Stimulated activated CD4-positive, alpha-beta T cell treated with anti-CD3 and anti-CD28 coated beads, Interleukin-12 subunit alpha, Interleukin-12 subunit beta, amount 100 ng/mL, for 4 hours (primary cell): ENCODE data around the gene ADH5.
"Not testable (repeated sequence)": the region's sequence is repeated elsewhere in the genome, so short reads cannot be mapped to it uniquely, and the experiment has no call there.

ENCODE experiments used
- DNase-seq: peaks from one replicate; pipeline ENCODE4 v3.0.0-alpha.2; 2020

The ADH5 gene

DNA sequence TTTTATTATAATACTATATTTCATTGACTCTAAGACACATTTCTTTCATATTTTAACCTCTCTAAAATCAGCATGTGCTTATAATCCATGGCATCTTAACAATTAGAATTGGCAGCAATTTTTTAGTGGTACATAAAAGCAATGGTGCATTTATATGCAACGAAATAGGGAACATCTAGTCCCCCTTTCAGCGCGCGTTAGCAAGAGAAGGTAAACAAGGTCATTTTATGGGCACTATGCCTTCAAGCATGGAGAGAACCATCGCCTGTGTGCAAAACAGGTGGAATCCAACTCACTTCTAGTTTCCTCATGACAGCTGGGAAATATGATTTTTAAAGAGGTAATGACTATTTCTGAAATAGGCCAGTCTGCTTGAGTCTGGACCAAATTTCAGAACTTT lies 6.4 kb downstream of the ADH5 start:
- DNase-seq: no peak

DNA sequence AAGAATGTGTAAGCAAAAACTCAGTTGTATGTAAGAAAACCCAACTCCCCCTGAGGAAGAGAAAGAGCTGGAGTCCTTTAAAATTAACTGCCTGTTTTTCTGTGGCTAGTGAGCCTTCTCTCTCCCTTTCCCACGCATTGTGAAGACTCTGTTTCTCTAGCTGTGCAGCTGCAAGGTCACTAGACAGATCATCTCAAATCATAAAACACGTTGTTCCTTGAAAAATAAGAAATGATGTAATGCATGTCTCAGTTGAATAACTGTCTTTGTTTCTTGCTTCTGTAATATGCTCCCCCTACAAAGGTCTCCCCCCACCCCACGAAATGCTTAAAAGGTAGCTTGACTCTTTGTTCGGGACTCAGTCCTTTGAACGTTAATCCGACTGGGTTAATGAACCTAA lies 7.7 kb downstream of the ADH5 start:
- not testable (repeated sequence) for DNase-seq

DNA sequence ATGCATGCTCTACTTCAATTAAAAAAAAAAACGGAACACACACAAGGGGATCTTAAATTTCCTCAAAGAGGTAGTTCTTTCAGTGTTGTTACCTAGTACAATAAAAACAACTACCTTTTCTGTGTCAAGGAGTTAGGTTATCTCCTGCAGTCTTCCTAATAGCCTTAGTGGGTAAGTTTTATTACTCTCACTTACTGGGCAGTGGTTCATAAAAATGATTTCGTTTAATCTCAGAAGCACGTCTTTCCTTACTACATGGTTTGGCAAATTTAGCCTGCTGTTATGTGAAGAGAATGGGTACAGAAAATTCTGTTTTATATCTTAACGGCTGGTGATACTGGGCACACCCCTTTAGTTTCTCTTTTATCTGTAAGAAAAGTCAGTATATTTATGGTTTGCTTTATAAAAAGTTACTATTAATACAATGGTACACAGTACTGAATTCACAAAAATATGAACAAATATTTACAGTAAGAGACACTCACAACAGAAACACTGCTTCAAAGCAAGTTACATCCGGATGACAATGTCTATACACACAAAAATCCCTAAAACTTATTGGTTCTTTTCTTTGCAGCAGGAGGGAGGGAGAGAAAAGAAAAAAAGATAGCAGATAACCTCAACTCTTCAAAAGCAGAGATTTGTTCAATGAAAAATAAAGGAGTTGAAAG lies 8.8 kb downstream of the ADH5 start:
- DNase-seq: no peak

DNA sequence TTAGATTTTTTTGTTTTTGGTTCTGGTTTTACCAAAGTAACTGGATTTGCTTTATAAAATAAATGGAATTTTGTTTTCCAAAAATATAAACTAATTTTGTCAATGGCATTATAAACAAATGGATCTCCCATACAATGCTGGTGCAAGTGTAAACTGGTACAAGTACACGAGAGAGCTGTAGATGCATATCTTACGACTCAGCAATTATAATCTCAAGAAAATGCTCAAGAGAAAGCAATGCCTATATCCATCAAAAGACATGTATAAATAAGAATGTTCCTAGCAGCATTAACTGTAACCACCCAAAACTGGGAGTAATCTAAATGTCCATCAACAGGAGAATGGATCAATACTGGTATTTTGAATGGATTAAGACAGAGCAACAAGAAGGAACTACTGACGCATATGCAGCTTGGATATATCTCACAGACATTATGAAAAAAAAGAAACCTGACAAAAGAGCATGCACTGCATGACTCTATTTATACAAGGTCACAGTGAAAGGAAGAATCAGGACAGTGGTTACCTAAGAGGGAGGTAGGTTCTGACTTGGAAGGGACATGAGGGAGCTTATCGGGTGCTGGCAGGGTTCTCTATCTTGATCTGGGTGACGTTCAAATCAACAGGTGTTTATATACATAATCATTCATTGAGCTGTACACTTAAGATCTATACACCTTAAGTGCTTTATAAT lies 9.5 kb downstream of the ADH5 start:
- no peak for DNase-seq

DNA sequence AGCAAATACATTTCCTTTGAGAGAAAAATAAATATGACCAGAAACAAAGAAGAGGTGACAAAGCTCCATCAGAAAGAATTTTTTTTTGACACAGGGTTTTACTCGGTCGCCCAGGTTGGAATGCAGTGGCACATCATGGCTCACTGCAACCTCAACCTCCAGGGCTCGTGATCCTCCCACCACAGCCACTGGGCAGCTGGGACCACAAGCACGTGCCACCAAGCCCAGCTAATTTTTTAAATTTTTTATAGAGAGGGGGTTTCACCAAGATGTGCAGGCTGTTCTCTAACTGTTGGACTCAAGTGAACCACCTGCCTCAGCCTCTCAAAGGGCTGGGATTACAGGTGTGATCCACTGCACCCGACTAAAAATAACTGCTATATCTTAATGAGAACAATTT lies 10.3 kb downstream of the ADH5 start:
- DNase-seq: no peak

DNA sequence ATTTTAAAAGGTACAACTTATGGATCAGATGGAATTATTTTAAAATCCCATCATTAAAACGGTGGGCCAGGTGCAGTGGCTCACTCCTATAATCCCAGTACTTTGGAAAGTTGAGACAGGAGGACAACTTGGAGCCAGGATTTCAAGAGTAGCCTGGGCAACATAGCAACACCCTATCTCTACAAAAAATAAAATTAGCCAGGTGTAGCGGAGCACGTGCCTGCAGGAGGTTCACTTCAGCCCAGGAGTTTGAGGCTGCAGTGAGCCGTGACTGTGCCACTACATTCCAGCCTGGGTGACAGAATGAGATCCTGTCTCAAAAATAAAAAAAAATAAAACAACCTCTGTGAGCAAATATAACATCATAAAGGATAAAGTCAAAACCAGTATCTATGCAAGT lies 11.4 kb downstream of the ADH5 start:
- no peak for DNase-seq

DNA sequence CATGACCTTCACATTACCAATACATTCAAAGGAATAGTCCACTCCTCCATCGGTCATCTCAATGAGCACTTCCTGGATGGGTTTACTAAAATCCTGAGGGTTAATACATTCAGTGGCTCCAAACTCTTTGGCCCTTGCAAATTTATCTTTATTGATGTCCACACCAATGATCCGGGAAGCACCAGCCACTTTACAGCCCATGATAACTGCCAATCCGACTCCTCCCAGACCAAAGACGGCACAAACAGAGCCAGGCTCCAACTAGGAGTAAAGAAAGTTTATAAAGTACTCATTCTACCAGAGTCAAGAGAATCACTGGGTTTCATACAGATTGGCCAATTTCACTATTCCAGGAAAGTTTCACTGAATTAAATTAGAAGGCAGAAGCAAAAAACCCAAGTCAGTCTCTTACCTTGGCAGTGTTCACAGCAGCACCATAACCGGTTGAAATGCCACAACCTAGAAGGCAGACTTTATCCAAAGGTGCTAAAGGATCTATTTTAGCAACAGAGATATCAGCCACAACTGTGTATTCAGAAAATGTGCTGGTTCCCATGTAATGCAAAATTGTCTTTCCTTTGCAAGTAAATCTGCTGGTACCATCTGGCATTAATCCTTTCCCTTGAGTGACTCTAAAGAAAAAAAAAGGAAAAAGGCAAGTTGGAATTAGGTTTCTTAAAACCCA lies 12.2 kb downstream of the ADH5 start:
- DNase-seq: no peak

DNA sequence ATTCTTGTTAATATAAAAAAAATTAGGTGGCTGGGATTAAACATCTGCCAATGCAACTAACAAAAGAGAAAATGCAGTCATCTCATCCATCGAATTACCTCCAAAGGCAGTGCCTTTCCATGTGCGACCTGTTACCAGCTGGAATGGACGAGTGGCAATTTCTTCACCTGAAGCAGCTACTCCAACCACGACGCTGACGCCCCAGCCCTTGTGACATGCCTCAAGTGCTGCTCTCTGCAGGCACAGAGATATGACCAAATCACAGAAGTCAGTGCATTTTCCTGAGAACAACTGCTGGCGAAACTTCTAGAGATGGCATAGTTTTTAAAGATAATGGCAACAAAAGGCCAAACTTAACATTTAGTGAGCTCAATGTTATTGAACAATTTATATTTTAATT lies 13.8 kb downstream of the ADH5 start:
- no peak for DNase-seq

DNA sequence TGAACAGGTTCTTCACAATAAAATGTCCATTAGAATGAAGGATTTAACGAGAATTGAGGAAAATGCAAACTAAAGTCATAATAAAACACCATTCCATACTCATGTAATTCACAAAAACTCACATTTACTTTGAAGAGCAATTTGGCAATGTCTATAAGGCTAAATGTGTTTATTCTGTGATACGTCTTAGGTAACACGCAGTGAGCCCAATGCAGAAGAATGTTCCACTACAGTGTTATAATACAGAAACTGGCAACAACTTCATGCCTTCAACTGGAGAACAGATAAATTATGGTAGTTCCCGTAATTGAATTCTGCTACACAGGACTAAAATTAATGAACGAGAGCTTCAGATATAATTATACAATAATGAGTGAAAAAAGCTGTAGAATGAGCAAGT lies 17.4 kb downstream of the ADH5 start:
- DNase-seq: no peak

DNA sequence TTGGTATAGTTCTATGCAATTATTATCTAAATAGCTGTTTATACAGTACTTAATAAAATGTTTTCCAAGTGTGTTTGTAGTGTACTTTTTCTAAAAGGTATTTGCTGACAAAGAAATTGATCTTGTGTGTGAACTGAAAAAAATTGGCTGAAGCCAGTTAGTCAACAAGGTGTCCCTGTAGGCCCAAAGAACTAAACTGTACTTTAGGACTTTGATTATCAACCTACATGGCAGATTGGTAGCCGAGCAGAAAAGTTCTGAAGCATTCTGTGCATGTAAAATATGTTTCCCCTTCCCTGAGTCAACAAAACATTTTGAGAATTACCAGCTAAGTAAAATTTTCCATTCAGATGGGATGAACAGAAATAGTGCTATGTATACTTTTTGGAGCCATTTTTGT lies 21.0 kb downstream of the ADH5 start:
- no peak for DNase-seq

DNA sequence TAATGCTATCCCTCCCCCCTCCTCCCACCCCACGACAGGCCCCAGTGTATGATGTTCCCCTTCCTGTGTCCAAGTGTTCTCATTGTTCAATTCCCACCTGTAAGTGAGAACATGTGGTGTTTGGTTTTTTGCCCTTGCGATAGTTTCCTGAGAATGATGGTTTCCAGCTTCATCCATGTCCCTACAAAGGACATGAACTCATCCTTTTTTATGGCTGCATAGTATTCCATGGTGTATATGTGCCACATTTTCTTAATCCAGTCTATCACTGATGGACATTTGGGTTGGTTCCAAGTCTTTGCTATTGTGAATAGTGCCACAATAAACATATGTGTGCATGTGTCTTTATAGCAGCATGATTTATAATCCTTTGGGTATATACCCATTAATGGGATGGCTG lies 23.1 kb downstream of the ADH5 start:
- not testable (repeated sequence) for DNase-seq

DNA sequence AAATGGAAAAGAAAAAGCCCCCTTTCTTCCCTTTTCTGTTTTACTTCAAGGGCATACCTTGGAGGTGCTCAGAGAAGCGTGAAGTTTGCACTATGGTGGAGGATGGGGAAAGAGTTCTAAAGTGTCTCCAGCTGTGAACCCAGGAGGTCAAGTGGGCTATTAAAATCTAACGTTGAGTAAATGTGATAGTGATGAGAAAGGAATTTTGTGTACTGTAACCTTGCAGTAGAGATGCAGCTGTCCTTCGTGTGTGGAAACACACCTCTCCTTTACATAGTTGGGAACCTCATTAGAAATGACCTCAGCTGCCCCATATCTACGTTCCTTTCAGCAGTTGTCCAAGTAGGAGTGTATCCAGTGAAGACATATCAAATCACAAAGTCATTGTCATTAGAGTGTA lies 26.5 kb downstream of the ADH5 start:
- no peak for DNase-seq

DNA sequence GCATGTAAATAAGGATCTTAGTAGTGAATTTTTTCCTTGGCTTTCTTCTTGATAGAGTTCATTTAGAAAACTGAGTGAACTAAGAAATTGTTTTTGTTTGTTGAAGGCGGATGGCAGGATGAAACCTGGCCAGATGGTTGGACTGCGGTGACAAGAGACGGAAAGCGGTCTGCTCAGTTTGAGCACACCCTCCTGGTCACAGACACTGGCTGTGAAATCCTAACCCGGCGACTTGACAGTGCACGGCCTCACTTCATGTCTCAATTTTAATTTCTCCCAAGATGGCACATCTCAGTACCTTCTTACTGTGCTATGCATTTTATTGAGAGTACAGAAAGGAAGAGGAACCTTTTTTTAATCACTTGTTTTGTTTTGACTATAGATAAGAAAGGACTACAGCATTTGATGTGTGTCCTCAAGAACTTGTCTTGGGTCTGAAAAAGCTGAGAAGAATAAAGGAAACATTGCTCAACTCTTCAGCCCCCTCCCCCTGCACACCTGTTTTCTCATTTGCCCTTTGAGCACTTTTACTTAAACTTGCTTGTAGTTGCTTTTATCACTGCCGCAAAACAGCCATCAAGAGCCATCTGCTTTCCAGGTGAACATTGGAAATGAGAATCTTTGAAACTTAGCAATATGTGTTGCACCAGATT lies 27.4 kb downstream of the ADH5 start:
- DNase-seq: no peak

DNA sequence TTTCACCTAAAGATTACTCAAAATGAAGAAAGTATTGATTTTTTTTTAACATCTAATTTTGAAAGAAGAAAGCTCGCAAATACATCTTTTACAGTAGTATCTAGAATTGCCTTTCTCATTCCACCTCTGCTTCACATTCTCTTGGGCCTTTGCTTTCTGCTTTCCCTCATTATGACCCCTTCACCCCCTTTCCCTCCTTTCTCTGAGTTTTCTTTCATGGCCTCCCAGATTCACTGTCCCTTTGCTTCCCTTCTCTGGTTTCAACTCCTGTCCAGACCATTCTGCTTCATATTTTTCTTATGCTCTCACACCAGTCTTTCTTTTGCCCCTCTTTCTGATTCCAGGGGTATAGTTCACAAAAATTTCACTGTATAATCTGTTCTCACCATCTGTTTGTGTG lies 29.0 kb downstream of the ADH5 start:
- no peak for DNase-seq

DNA sequence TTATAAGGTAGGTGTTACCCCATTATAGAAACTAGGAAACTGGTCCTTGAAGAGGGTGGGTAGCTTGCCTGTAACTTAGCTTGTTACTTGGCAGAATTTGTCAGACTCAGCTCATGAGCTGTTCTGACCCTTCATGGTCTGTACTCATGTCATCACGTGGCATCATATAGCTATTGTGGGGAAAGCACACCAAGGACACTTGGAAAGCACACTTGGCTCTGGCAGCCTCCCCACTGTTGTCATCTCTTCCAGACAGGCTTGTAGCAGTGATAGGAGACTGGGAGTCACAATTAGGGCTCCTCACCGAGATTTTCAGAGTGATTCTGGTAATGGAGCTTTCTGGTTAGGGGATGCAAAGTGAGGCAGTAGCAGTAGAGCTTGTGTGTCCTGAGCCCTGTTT lies 30.4 kb downstream of the ADH5 start:
- DNase-seq: no peak

DNA sequence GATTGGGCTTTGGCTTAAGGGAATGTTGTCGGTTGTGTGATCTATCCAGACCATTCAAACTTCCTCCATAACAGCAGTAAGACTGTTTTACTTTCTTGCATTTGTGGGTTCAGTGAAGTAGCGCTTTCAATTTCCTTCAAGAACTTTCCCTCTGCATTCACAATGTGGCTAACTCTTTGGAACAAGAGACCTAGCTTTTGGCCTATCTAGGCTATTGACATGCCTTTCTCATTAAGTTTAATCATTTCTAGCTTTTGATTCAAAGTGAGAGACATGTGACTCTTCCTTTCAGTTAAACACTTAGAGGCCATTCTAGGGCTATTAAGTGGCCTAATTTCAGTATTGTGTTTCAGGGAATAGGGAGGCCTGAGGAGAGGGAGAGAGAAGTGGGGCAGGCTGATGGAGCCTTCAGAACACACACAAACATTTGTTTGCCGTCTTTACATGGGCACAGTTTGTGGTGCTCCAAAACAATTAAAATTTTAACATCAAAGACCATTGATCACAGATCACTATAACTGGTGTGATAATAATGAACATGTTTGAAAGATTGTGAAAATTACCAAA lies 34.1 kb downstream of the ADH5 start:
- DNase-seq: no peak

DNA sequence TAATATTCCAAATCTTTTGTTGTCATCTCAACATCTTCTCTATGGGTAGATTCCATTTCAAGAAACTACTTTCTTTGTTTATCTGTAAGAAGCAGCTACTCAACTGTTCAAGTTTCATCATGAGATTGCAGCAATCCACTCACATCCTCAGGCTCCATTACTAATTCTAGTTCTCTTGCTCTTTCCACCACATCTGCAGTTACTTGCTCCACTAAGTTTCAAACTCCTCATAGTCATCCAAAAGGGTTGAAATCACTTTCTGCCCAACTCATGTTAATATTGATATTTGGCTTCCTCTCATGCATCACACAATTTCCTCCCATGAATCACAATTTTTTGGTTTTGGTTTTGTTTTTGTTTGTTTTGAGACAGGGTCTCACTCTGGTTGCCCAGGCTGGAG lies 35.7 kb downstream of the ADH5 start:
- DNase-seq: no peak

DNA sequence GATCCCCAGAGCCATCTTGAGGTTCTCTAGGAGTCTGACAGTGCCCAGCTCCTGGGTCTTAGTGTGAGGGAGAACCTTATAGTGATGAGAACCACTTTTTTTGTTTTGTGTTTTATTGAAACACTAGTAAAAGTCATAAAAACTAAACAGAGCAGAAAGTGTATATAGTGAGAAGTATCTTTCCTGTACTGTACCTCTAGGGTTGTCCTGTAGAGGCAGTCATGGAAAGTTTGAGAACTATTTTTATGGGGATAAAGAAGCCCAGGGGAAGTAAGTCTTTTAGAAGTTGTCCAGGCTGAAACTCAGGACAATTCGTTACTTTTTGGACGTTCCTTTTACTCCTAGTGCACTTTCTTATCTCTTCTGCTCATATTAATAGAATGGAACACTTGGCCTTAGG lies 40.9 kb downstream of the ADH5 start:
- DNase-seq: no peak

DNA sequence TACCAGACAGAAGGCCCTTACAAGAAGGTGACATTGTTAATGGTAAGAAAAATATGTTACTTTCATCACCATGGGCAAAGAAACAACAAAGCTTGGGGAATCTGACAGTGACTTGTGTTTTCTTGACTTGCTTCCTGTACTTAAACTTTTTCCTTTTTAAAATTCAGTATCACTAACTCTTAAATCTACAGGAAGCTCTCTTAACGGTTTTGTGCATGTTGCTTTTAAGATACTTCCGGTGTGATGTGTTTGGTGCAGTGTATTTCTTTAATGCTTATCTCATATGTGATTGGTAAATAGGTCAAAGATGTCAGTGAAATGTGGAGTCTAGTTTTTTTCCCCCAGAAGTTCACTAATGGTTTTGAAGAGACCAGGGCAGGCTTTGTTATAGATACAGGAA lies 45.2 kb downstream of the ADH5 start:
- DNase-seq: no peak

DNA sequence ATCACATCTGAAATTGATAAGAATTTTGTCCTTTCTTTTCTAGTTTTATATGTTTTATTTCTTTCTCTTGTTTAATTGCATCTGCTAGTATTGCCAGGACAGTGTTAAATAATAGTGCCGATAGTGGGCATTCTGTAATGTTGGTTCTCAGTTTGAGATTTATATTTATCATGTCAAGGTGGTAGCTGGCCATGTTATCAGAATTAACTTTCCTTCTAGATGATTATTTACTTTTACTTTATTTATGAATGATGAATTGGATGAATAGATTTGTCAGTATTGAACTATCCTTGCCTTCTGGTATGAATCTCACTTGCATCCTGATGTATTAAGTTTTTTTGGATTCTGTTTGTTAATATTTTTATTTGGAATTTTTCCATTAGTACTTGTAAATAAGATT lies 50.4 kb downstream of the ADH5 start:
- no peak for DNase-seq

DNA sequence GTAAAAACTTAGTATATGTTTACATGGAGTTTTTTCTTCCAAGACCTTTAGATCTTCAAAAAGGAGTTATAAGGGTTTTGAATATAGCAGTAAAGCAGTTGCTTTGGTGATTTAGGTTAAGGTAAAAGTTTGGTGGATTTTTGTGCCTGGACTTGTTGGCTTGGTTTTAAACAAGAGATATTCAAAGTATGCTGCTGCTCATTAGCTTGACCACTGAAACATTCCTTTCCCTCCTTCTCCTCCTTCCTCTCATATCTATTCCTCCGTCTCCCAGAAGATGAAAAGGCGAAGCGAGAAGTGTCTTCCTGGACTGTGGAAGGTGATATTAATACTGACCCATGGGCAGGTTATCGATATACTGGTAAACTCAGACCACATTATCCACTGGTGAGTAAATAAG lies 54.6 kb downstream of the ADH5 start:
- DNase-seq: no peak

DNA sequence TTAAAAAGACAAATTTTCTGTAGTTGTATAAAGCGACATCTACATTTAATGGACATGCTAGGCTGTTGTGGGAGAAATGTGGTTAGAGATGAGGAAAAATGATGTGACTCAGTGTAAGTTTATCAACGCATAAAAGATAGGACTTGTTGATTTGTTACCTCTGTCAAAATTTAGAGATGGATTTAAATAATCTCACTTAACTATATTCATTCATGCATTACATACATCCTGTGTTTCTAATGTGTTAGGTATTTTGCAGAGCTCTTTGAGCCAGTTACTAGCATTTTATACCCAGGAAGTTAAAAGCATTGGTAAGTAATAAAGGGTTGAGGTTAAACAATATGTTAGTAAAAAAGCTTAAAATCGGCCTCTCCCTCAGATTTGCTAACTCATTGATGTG lies 58.7 kb downstream of the ADH5 start:
- DNase-seq: no peak

DNA sequence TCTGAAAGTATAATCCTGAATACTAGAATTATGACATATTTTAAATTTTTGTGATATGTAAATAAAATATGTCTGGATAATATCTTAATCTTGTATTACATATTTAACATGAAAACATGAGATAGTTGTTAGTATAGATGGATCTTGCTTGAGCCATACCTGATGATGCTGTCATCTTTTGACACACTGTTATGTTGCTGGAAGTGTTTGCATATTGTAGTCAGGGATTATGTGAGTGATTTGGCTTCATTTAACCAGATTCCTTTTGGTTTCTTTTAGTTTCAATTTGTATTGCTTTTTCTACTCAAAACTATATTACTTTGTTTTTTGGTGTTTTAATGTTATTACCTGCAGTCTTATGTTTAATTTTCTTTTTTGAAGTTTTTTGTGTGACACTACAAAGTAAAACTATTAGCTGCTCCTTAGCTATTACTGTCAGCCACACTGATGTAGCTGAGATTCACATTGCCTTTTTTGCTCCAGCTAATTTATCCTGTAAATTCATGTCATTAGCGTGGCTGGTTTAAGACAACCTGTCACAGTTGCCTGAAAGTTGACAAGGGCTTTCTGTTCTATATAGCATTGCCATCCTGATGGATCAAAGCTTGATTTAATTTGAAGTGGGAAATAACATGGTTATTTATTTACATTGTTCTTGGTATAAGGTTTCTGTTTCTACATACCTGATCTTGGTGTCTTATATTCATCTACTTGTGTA lies 59.4 kb downstream of the ADH5 start:
- DNase-seq: no peak
